PFSK-1 (cell line): ENCODE data around the gene LRRC55.

Experiments
- FOXP2 ChIP-seq: optimal IDR thresholded peaks from 2 replicates; pipeline ENCODE3; 2011; ENCODE audit warnings: borderline replicate concordance, control low read depth, inconsistent platforms; ENCODE audit not compliant: insufficient read depth; ENCODE audit errors: extremely low read length, extremely low read depth
- POLR2AphosphoS5 ChIP-seq: IDR thresholded peaks from 2 replicates; pipeline ENCODE4 v1.6.1; 2012; ENCODE audit warnings: low read depth, mild to moderate bottlenecking, control low read depth, low read length, moderate library complexity
- SIN3A ChIP-seq: IDR thresholded peaks from 2 replicates; pipeline ENCODE4 v1.6.1; 2012; ENCODE audit warnings: mild to moderate bottlenecking, low read length, moderate library complexity, borderline replicate concordance; ENCODE audit not compliant: insufficient read depth
- TF ChIP-seq, protein P1 (sequence below), 2 experiments: IDR thresholded peaks; 2 replicates each; pipeline versions ENCODE4 v1.6.1 to v1.8.0; 2011 to 2012; ENCODE audit warnings: low read depth in 2 of 2, low read length in 2 of 2, control low read depth in 1 of 2, inconsistent platforms in 1 of 2, mild to moderate bottlenecking in 1 of 2, moderate library complexity in 1 of 2; ENCODE audit not compliant: insufficient read depth in 1 of 2

DNA sequence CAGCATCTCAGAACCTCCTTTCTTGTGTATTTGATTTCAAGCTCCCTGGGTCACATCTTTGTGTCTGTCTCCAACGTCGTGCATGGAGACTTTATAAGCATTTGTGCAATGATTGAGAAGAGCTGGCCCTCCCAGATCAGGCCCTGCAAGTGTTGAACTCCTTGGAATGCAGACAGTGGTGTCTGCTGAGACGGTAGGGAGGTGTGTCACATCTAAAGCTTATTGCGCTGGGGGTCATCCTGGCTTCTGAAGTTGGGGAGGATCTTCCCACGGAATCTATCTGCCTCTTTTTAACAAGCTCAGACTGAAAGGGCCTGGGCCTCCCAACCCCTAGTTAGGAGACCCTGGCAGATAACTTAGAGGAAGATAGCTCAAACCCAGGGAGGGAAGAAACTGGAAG is 48.6 kb downstream of the LRRC55 start:
- TF ChIP-seq, protein P1, sequence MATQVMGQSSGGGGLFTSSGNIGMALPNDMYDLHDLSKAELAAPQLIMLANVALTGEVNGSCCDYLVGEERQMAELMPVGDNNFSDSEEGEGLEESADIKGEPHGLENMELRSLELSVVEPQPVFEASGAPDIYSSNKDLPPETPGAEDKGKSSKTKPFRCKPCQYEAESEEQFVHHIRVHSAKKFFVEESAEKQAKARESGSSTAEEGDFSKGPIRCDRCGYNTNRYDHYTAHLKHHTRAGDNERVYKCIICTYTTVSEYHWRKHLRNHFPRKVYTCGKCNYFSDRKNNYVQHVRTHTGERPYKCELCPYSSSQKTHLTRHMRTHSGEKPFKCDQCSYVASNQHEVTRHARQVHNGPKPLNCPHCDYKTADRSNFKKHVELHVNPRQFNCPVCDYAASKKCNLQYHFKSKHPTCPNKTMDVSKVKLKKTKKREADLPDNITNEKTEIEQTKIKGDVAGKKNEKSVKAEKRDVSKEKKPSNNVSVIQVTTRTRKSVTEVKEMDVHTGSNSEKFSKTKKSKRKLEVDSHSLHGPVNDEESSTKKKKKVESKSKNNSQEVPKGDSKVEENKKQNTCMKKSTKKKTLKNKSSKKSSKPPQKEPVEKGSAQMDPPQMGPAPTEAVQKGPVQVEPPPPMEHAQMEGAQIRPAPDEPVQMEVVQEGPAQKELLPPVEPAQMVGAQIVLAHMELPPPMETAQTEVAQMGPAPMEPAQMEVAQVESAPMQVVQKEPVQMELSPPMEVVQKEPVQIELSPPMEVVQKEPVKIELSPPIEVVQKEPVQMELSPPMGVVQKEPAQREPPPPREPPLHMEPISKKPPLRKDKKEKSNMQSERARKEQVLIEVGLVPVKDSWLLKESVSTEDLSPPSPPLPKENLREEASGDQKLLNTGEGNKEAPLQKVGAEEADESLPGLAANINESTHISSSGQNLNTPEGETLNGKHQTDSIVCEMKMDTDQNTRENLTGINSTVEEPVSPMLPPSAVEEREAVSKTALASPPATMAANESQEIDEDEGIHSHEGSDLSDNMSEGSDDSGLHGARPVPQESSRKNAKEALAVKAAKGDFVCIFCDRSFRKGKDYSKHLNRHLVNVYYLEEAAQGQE (IDR thresholded peaks at IDR 0.05; ENCODE audit: insufficient read depth in 1 of 2, low read depth in 2 of 2, low read length in 2 of 2), result no peak
- TF ChIP-seq POLR2AphosphoS5 (no peak), SIN3A (no peak), FOXP2 (no peak)
